HG02763 (cell line): ENCODE results near the gene SBK2.
"Not testable (repeated sequence)": the region's sequence is repeated elsewhere in the genome, so short reads cannot be mapped to it uniquely, and the experiment has no call there.

Experiments
- ATAC-seq: cut with Tn5 transposase; IDR thresholded peaks from one replicate; pipeline ENCODE4 v1.9.1; 2021; ENCODE audit warnings: mild to moderate bottlenecking, moderate library complexity; ENCODE audit not compliant: unreplicated experiment

Gene SBK2

DNA sequence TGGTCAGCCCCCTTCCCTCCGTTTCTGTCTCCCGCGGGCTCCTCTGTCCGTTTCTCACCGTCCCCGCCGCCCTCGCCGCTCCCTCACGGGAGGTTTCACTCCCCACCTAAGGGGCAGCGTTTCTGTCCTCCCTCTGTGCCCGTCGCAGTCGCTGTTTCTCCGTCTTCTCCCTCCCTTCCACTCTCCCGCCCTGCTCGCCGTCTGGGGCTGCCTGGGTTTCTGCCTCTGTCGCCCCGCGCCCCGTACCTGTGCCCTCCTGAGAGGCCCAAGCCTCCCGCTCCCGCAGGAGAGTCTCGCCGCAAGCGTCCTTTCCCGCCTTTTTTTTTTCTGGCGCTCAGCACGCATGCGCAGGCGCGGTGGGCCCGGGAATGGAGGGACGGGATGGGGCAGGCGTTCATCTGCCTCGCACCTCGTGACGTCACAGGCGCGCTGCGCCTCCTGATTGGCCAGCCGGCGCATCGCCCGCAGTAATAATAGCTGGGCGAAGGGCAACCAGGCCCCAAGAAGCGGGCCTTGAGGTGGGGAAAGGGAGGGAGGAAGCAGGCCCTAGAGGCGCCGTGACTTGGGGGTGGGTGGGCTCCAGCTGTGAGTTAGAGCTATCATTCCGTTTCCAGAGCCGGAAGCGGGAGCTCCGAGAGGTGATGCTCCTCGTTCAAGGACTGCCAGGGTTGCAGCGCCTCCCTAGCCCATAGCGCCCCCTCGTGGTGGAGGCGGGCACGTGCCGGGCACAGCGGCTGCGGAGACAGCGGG, 33.3 kb downstream of the SBK2 start:
- ATAC-seq = peak; percentile 89

DNA sequence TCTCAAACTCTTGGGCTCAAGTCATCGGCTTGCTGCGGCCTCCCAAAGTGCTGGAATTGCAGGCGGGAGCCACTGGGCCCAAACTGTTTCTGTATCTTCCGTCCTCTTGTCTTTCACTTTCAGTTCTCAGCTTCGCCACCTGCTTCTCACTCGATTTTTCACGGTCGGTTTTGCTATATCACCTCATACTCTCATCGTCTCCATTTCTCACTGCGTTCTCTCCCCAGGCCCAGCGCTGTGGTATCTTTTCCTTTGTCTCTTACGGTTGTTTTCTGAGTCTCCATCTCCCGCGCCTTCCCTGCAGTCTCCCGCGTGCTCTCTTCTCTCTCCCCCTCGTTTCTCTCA, 33.8 kb downstream of the SBK2 start:
- ATAC-seq = no peak

DNA sequence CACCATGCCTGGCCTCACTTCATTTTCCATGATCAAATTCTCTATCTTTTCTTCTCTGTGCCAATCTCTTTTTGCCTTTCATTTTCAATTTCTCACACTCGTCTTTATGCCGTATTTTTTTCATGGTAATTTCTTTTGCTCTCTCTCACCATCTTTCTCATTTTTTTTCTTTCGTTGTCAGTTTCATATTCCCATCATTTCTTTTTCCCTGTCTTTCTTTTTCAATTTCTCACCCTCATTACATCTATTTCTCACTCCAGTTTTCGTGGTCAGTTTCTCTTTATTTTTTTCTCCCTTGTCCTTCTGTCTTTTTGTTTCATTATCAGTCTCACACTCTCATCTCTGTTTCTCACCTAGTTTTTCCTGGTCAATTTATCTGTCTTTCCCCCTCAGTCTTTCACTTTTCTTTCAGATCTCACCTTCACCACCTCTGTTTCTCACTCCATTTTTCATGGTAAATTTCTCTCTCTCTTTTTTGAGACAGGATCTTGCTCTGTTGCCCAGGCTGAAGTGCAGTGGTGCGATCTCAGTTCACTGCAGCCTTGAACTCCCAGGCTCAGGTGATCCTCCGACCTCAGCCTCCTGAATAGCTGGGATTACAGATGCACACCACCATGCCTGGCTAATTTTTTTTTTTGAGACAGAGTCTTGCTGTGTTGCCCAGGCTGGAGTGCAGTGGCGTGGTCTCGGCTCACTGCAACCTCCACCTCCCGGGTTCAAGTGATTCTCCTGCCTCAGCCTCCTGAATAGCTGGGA, 34.6 kb downstream of the SBK2 start:
- no peak for ATAC-seq

DNA sequence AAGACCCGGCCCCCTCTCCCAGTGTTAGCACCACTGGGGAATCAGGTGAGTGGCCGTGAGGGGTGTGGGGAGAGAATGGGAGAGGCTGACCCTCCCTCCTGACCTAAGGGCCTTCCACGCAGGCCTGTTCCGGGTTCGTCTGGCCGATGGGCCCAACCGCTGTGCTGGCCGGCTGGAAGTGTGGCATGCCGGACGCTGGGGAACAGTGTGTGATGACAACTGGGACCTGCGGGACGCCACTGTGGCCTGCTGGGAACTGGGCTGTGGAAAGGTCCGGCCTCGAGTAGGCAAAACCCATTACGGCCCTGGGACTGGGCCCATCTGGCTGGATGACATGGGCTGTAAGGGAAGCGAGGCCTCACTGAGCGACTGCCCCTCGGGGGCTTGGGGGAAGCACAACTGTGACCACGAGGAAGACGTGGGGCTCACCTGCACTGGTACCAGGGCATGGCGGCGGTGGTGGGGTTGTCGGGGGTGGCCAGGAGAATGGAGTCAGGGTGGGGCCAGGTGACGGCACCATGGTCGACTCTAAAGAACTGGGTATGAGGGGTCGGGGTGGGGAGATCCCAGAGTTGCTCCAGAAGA, 36.5 kb downstream of the SBK2 start:
- ATAC-seq = no peak

DNA sequence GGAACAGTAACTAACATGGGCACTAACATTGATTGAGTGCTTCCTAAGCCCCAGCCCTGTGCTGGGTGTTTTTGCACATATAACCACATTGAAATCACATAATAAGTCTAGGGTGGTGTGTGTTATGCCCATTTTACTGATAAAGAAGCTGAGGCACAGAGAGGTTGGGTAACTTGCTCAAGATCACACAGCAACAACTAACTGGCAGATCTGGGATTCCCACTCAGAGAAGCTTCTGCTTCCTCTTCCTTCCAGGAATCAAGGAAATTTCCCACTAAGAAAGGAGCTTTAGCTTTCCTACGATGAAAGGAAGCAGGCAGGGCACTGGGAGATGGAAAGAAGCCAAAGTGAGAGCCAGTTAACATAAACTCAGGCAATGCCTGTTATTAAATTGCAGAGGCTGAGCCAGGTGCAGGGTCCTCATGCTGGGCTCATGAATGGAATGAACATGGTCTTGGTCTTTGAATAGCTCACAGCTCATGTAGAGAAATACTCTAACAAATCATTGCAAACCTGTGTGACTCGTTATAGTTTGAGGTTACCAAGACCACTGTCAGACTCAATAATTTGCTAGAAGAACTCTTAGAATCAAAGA, 38.6 kb downstream of the SBK2 start:
- no peak for ATAC-seq

DNA sequence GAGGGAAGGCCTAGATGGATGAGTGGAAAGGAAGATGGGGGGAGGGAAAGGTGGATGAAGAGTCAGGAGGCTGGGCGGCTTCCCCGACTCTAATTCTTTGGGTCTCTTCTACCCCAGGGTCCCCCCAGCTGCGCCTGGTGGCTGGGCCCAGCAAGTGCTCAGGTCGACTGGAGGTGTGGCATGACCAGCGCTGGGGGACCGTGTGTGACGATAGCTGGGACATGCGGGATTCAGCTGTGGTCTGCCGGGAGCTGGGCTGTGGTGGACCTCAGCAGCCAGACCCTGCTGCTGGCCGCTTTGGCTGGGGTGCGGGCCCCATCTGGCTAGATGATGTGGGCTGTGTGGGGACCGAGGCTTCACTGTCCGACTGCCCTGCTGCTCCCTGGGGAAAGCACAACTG, 39.2 kb downstream of the SBK2 start:
- no peak for ATAC-seq

DNA sequence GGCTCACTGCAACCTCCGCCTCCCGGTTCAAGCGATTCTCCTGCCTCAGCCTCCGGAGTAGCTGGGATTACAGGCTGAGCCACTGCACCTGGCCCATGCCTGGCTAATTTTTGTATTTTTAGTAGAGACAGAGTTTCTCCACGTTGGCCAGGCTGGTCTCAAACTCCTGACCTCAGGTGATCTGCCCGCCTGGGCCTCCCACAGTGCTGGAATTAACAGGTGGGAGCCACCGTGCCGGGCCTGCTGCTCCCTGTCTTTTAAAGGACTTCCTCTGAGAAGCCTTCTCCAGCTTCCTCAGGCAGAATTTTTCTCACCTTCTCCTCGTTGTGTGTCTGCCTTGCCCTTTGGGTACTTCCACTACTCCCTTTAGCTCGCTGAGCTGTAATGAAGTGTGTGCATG, 40.1 kb downstream of the SBK2 start:
- not testable (repeated sequence) for ATAC-seq

DNA sequence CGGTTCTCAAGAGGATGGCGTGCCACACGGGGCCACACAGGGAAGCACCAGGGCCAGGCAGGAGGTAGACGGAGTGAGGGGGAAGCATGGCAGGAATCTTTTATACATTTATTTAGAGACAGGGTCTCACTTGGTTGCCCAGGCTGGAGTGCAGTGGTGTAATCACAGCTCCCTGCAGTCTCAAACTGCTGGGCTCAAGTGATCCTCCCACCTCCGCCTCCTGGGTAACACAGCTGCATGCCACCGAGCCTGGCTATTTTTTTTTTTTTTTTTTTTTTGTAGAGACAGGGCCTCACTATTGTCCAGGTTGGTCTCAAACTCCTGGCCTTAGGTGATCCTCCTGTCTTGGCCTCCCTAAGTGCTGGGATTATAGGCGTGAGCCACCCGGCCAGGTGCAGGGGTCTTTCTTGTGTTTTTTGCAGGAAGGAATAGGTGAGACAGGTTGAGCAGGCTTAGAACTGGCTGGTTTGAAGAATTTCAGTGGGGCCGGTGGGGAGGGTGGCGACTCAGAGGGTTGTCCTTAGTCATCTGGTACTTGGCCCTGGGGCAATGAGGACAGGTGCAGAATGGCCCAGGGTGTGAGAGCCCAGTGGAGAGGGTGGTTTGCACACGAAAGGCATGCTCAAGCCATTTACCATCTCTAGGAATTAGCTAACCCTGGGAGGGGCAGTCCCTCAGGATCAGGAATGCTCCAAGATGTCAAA, 41.1 kb downstream of the SBK2 start:
- no peak for ATAC-seq

DNA sequence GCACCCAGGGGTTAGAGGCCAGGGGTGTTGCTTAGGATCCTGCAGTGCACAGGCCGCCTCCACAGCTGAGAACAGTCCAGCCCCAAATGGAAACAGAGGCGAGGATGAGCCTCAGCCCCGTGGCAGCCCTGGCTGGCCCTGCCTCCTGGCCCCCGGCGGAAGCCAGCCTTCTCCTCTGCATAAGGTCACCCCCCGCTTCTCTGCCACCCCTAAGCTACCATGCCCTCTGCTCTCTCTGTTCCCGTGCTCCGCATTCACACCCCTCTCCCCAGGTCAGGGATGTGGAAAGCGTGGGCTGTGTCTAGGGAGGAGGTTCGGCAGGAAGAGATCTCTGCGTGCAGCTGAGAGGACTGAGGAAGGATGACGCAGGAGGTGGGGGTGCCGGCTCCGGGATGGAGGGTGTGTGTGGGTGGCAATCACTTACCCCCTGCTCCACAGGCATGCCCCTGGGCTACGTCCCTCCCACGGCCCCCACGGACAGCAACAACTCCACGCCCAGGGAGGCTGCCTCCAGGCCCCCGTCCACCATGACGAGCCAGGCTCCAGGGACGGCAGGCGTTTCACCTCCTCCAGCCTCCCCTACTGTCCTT, 42.7 kb downstream of the SBK2 start:
- ATAC-seq = no peak

DNA sequence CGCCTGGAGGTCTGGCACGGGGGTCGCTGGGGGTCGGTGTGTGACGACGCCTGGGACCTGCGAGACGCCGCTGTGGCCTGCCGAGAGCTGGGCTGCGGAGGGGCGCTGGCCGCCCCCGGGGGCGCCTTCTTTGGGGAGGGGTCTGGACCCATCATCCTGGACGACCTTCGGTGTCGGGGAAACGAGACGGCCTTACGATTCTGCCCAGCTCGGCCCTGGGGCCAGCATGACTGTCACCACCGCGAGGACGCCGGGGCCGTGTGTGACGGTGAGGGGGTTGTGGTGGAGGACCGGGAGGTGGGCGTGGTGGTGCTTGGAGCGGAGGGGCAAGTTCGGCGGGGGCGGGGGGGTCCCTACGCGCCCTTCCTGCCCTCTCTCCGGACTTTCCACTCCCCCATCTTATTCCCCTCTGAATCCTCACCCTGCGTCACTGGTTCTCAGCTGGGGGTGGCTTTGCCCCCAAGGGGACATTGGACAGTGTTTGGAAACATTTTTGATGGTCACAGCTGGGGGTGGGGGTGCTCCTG, 43.2 kb downstream of the SBK2 start:
- ATAC-seq = no peak

DNA sequence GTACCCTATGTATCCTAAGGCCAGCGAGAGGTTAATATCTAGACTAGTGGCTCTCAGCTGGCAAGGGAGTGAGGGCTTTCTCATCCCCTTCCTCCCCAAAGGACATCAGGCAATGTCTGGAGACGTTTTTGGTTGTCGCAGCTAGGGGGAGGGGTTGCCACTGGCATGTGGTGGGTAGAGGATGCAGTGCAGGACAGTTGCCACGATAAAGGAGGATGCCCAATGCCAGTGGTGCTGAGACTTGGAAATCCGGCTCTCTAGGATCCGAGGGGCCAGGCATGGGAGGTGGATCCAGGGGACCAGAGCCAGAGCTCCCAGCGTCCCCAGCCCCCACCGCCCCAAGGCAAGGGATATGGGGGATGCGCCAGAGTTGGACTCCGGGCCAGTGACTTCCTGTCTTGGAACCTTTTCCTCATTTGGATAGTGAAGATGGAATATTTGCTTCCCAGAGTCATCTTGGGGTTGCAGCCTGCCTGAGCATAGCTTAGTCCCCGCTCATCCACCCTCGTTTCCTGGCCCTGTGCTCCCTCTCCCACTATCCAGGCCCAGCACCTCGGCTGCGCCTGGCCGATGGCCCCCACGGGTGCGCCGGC, 43.8 kb downstream of the SBK2 start:
- ATAC-seq = no peak

DNA sequence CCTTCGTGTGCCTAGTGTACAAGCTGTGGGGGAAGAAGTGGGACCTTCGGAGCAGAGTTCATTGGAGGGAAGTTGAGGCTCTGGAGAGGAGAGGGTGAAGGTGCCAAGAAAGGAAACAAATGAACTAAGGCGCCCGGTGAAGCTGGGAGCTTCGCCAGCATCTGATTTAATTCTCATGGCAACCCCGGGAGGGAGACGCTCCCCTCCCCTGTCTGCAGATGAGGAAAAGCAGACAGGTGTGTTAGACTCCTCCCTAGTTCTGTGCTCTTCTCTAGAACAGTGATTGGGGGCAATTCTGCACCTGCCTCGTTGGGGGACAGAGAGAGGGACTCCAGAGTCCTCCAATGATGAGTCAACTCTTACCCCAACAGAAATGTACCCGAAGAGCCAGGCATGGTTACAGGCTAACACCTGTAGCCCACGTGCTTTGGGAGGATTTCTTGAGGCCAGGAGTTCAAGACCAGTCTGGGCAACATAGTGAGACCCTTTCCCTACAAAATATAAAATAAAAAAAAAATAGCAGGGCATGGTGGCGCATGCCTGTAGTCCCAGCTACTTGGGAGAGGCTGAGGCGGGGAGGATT, 44.5 kb downstream of the SBK2 start:
- no peak for ATAC-seq

DNA sequence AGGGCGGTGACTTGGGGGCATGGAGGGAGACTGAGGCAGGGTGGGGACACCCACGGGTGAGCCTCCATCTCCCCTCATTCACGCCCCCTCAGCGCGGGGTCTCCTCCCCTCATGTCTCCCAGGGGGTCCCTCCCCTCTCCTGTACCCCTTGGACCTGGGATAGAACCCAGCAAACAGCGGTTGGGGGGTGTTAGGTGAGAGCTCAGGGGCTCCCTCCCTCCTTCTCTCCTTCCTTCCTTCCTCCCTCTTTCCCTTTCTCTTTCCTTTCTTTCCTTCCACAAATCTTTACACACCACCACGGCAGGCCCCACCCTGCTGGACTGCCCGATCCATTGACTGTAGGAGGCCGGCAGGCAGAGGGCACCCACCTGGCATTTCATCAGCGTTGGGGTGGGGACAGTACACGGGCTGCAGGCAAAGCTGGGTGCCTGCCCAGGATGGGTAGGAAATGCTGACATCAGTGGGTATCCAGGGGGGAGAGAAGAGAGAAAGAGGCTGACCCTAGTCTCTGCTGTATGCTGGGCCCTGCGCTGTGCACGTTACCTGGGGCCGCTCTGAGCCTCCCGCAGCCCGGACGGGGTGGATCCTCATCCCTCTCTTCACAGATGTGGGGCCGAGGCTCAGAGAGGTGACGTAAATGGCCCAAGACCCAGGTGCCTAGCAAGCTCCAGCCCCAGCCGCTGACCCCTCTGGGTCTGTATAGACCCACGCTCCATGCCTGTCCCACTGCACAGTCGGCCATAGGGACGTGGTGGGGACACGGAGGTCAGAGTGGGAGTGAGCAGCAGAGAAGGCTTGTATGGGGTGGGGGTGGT, 45.2 kb downstream of the SBK2 start:
- ATAC-seq = no peak

DNA sequence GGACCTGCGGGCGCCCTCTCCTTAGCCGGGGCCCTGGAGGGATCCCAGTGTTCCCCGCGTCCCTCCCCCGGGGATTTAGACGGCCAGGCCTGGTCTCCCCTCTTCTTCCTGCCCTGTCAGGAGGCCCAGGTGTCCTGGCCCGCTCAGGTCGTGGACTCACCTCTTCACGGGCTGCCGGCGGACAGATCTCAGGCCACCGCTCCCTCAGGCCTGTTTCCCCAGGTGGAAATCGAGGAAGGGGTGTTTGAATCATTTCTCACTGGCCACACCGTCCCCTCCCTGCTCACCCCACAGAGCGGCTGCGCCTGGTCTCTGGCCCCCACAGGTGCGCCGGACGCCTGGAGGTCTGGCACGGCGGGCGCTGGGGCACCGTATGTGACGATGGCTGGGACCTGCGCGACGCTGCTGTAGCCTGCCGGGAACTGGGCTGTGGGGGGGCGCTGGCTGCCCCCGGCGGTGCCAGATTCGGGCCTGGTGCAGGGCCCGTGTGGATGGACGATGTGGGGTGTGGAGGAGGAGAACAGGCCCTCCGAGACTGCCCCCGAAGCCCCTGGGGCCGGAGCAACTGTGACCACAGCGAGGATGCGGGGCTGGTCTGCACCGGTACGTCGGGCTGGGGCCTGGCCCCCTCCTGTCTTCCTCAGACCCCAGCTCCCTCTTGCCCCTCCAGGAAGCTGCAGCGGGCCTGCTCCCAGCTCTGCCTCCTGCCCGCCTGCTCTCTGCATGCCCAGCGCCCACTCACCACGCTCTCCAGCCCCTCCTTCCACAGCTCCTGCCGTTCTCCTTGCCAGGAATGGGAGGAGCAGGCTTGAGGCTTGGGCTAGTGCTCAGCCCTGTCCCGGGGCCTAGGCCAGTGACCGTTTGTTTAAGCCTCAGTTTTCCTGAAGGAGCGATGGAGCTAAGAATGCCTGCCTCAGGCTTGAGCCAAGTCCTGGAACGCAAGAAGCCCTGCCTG, 46.2 kb downstream of the SBK2 start:
- no peak for ATAC-seq

DNA sequence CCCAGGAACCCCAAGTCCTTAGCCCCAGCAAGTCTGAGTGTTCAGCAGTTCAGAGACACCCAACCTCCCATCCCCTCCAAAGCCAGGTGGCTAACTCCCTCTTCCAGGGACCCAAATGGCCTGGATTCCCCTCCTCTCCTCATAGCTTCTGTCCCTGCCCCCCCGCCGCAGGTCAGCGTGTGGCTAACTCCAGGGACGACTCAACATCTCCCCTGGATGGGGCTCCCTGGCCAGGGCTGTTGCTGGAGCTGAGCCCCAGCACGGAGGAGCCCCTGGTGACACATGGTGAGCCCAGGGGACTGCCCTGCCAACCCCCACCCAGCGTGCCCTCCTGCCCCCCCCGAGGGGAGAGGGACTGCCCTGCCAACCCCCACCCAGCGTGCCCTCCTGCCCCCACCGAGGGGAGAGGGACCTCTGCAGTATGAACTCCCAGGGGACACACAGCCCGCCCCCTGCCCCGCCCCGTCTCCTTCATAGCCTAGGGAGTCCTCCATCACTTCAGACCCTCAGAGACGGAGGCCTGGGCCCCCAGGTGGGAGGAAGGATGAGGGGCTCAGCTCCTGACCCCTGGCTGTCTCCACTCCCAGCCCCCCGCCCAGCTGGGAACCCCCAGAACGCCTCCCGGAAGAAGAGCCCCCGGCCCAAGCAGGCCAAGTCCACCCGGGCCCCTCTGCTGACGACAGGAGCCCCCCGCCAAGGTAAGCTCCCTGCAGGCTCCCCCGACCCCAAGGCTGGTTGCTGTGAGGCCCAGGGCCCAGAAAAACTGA, 47.0 kb downstream of the SBK2 start:
- no peak for ATAC-seq

DNA sequence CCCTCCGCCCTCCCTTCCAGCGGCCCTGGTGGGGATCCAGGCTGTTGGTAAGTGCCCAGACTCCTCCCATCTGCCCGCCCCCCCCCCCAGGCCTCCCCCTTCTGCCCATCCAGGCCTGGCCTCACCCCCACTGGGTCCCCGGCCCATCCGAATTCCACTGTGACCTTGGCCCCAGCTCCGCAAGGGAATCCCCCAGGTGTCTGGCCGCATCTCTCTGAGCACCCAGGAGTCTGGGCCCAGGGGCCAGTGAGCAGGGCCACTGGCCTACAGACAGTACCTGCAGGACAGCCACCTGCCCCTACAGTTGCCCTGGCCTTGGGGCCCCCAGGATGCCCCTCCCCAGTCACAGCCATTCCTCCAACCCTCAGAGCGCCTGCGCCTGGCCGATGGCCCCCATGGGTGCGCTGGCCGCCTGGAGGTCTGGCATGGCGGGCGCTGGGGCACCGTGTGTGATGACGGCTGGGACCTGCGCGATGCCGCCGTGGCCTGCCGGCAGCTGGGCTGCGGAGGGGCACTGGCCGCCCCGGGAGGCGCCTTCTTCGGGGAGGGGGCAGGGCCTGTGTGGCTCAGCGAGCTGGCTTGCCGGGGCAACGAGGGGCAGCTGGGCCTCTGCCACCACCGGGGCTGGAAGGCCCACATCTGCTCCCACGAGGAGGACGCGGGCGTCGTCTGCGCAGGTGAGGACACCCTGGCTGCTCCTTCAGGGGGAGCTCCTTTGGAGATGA, 47.8 kb downstream of the SBK2 start:
- ATAC-seq = no peak
